WTC11 (cell line): ENCODE measurements around the gene ACRV1.

Experiments used
- AR ChIP-seq: fragments of 250-450 bp; sonication (Bioruptor Pico); IDR thresholded peaks from 2 replicates; pipeline ENCODE4 v1.9.0; 2021; ENCODE audit warnings: mild to moderate bottlenecking
- CTCF ChIP-seq: fragments of 200-600 bp; IDR thresholded peaks from 2 replicates; pipeline ENCODE4 v1.8.0; 2022; ENCODE audit warnings: antibody characterized with exemption
- ESRRA ChIP-seq: sonication (generic); formaldehyde crosslinking; IDR thresholded peaks from 2 replicates; pipeline ENCODE4 v1.8.1; 2022; ENCODE audit warnings: mild to moderate bottlenecking, missing genetic modification reagents, borderline replicate concordance
- NFE2L1 ChIP-seq: sonication (generic); formaldehyde crosslinking; IDR thresholded peaks from 2 replicates; pipeline ENCODE4 v1.8.1; 2023; ENCODE audit warnings: missing genetic modification reagents
- NR1H2 ChIP-seq: sonication (generic); formaldehyde crosslinking; IDR thresholded peaks from 2 replicates; pipeline ENCODE4 v1.9.0; 2021; ENCODE audit warnings: mild to moderate bottlenecking, moderate library complexity, missing genetic modification reagents
- NR2C2 ChIP-seq: sonication (generic); formaldehyde crosslinking; IDR thresholded peaks from 2 replicates; pipeline ENCODE4 v1.8.0; 2022; ENCODE audit warnings: mild to moderate bottlenecking, missing genetic modification reagents
- TEAD4 ChIP-seq: sonication (generic); formaldehyde crosslinking; IDR thresholded peaks from 2 replicates; pipeline ENCODE4 v1.8.0; 2022; ENCODE audit warnings: mild to moderate bottlenecking, missing genetic modification reagents
- USF2 ChIP-seq: sonication (generic); formaldehyde crosslinking; IDR thresholded peaks from 2 replicates; pipeline ENCODE4 v1.8.1; 2023; ENCODE audit warnings: mild to moderate bottlenecking, missing genetic modification reagents, moderate library complexity

- TF ChIP-seq CTCF (no peak), AR (CRISPR knock-in tag) (no peak), USF2 (CRISPR knock-in tag) (no peak), NR1H2 (CRISPR knock-in tag) (no peak), TEAD4 (CRISPR knock-in tag) (no peak), NR2C2 (no peak), NFE2L1 (CRISPR knock-in tag) (no peak), ESRRA (CRISPR knock-in tag) (no peak)
Observed at GRCh38 chr11:125638315-125638714, 42.3 kb downstream of the ACRV1 start.
